NCI-H510A treated with DMSO at 0.1 percent for 48 hours (cell line): ENCODE data around the gene ENTPD5.

ENCODE experiments used
- DNase-seq: peaks from one replicate; lab custom pipeline; 2025; lab: John Stamatoyannopoulos, UW

Gene ENTPD5, protein sequence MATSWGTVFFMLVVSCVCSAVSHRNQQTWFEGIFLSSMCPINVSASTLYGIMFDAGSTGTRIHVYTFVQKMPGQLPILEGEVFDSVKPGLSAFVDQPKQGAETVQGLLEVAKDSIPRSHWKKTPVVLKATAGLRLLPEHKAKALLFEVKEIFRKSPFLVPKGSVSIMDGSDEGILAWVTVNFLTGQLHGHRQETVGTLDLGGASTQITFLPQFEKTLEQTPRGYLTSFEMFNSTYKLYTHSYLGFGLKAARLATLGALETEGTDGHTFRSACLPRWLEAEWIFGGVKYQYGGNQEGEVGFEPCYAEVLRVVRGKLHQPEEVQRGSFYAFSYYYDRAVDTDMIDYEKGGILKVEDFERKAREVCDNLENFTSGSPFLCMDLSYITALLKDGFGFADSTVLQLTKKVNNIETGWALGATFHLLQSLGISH

DNA sequence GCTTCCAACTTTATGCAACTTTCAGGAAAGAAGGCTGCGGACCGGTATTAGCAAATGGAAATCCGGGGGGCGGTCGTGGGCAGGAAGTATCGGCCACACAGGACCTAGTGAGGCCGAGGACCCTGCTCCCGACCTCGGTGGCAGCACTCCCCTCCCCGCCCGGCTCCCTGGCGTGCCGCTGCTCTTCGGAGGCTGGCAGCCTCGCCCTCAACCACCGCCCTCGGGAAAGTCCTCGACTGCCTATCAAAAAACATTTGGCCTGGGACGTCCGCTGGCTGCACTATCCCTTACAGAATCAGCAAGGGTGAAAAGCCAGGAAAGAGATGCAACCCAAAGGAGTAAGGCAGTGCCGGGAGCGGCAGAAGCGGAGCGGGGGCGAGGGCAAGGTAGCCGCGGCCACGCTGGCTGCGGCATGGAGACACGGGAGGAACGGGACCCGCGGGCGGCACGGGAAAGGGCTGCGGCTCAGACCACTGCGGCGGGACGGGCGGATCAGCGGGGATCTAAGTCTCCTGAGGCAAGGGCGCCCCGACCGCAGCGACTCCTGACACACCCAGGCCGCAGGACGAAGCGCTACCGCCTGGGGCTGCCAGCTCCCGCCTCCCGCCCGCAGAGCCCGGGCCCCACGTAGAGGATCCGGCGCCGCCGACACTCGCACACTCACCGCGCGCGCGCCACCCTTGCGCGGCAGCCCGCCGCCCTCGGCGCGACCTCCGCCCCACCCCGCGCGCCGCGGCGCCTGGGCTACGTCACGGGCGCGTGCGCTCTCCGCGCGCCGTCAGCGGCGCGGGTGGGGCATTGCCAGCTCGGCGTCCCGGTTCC lies at the start of gene ENTPD5, which contains the start of gene BBOF1:
ENTPD5 (minus strand) TSS at position 703 of the 822 bp plus-strand sequence. CDS start 31,186 bp downstream, outside the sequence.
BBOF1 (plus strand) TSS at position 764 of the 822 bp plus-strand sequence. CDS start 130 bp downstream, outside the sequence.
- peak; percentile 64 for DNase-seq

DNA sequence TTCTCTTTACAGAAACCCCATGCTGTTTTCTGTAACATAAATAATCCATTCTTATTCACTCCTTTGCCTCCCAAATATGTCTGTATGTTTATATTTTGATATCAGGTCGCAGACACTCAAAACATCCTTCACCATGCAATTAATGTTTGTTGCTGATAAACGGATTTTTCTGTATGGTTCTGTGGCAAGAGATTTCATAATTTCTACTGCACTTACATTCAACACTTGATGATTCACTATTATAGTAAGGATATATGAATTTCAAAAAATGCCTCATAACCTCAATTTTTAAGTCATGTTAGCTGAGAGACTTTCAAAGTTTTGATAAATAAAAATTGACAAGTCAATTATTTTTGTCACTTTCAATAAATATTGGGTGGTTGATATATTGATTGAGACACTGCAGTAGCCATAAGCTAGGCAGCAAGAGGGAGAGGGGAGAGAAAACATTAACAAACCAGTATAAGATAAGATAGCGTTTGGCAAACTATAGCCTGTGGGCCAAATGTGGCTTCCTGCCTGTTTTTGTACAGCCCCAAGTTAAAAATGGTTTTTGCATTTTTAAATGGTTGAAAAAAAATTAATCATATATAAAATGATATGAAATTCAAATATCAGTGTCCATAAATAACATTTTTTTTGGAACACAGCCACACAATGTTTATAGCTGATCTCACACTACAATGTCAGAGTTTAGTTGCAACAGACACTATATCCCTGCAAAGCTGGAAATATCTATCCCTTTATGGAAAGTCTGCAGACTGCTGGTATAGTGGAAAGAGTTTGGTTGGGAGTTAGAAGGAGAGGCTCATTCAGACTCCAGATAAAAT lies 46.9 kb upstream of the ENTPD5 start:
- no peak for DNase-seq

DNA sequence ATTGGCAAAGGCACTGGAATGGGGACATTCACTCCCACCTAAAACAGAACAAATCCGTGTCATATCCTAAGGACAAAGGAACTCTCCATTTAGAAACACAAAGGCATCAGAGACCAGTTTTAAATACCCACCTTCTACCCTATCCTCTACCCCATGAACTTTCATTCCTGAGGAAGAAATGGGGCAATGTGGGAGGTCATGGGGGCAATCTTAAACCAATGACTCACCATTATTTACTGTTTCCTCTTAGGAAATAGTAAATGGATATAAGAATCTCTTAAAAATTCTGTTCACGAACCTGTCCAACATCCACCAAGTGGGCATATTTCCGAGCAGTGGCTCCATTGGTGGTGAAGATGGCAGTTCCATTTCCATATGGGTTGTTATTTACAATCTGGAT lies 45.8 kb upstream of the ENTPD5 start:
- no peak for DNase-seq

DNA sequence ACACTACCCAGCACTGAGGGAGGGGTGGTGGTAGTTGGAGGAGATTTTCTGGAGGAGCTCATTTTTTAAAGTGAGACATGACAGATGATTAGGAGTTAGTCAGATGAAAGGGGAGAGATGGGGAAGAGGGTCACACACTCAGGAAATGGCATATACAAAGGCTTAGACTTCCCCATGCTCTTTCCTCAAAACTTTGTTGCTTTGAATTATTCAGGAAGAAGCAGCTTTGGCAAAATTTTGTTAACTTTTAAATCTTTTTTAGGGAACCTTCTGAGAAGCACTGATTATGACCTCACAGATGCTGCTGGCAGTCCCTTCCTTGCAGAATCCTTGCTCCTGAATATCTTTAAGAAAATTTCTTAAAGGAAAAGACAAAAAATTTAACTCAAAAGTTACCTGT lies 45.3 kb upstream of the ENTPD5 start:
- no peak for DNase-seq

DNA sequence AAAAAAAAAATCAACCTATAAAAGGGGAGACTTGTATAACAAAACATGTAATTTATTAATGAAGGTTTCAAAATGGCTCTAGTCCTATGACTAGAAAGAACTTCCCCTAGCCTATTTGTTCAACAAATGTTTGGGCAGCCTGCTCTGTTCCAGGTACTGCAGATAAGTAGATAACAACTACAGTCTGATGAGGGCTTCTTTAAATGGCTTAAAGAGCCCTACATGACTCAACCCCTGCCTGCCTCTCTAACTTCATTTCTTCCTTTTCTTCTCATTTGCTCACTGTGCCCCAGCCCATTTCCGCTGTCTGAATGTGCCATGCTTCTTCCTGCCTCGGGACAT lies 43.7 kb upstream of the ENTPD5 start:
- no peak for DNase-seq

DNA sequence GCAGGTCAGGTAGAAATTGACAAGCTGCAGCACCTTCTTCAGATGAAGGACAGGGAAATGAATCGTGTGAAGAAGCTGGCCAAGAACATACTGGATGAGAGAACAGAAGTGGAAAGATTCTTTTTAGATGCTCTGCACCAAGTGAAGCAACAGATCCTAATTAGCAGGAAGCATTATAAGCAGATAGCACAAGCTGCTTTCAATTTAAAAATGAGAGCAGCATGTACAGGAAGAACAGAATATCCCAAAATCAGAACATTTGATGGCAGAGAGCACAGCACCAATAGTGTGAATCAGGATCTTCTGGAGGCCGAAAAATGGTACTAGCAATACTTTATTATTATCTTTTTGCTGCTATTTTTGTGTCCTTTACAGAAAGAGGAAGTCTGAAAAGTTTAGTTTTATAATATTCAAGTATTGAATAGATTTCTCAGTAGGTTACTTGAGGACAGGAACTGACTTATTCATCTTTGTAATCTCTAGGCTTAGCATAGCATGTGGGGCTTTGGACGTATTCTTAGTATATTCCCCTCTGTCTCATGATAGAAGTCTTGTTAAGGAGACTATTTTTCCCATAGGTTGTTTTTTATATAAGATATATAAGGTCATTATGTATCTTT lies 30.9 kb upstream of the ENTPD5 start:
- DNase-seq: no peak

DNA sequence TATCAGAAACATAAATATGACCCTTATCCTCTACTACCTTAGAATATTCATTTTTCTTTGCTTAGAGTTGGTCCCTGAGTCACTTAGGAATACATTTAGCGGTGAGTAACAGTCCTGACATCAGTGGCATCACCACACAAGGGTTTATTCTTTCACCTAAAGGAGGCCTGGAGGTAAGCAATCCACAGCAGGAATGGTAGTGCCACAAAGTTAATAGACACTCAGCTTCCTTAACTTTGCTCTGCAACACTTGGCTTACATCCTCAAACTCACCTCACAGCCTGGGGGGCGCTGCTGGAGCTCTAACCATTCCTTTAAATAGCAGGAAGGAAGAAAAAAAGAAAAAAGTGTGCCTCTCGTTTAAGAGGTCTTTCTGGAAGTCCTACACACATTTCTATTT lies 29.2 kb upstream of the ENTPD5 start:
- DNase-seq: no peak

DNA sequence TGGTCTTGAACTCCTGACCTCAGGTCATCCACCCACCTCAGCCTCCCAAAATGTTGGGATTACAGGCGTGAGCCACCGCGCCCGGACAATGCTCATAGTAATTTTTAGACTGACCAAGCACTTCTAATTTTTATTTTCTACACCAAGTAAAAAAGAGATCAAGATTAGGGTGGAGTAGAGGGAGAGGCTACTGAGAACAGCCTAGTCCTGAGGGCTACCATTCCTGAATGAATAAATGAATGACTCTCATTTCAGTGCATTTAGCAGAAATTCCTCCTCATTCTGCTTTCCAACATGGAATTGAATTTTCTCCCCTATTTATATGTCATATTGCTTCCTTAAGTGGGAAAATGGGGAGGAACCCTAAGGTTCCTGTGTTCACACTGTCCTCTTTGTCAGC lies 26.4 kb upstream of the ENTPD5 start:
- no peak for DNase-seq

DNA sequence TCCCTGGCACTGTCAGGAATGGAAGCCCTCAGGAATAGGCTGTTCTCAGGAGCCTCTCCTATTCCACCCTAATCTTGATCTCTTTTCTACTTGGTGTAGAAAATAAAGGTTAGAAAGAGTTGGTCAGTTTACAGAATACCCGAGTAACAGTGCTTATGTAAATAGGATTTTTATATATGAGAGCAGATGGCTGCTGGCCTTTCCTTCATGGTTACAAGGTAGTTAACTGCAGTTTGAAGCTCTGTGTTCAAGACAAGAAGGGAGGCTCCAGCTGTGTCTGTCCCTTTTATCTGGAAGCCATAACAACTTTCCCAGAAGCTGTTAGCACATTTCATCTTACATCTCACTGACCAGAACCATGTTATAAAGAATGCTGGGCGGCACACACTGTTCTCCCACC lies 23.2 kb upstream of the ENTPD5 start:
- no peak for DNase-seq

DNA sequence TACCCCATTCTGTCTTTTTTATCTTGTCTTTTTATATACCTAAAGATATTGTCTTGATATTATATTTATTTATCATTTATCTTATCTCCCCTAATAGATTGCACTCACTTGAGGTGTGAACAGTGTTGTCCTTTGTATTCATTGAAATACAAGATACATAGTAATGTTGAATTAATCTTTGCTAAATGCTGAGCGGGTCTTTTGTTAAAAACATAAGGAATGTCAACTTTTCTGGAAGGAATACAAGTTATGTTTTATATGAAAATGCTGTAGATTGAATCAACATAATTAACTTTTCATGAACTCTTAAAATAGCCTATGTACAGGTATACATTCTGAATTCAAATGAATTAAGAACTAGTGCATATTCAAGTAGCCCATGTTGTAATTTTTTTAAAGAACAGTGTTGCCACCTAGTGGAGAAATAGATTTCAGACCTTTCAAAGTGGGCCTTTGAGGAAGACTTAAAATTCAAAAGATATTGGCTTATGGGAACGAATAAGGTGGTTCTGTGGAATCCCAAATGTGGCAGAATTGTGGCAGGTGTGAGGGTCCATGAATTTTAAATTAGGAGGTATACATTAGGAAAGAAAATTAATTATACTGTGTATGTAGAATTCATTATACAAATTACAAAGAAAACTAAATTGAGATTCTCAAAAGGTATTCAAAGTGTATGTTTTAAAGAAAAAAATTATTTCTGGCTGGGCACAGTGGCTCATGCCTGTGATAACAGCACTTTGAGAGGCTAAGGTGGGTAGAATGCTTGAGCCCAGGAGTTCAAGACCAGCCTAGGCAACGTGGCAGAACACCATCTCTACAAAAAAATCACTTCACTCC lies 19.2 kb upstream of the ENTPD5 start:
- peak; percentile 90 for DNase-seq

DNA sequence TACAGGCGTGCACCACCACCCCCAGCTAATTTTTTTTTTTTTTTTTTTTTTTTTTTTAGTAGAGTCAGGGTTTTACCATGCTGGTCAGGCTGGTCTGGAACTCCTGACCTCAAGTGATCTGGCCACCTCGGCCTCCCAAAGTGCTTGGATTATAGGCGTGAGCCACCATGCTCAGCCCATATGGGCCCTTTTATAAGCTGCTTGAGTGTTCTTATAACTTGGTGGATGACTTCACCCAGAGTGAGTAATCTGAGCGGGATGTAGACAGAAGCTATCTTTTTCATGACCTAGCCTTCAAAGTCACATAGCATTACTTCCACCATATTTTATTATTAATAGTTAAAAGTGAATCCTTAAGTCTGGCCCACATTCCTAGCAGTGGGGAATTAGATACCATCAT lies 16.5 kb upstream of the ENTPD5 start:
- no peak for DNase-seq

DNA sequence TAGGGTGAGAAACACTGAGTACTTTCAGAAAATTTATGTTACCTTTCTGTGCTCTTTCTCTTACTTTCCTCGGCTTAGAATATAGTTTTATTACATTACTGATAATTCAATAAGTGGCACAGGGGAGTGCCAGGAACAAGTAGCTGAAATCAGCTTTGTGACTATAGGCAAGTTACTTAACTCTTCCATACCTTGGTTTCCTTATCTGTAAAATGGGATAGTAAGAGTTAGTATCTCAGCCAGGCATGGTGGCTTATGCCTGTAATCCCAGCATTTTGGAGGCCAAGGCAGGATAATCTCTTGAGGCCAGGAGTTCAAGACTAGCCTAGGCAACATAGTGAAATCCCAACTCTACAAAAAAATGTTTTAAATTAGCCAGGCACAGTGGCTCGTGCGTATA lies 15.5 kb upstream of the ENTPD5 start:
- no peak for DNase-seq

DNA sequence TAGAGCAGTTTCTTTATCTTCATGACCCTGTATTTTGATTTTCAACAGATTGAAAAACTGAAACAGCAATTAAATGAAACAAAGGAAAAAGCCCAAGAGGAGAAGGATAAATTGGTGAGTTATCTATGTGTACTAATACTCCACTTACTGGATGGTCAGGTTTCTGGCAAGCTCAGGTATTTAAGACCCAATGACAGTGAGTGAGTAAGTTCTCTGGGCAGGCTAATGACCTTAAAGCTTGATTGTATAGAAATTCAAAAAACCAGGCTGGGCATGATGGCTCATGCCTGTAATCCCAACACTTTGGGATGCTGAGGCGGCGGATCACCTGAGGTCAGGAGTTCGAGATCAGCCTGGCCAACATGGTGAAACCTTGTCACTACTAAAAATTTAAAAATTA lies 10.0 kb upstream of the ENTPD5 start:
- DNase-seq: no peak

DNA sequence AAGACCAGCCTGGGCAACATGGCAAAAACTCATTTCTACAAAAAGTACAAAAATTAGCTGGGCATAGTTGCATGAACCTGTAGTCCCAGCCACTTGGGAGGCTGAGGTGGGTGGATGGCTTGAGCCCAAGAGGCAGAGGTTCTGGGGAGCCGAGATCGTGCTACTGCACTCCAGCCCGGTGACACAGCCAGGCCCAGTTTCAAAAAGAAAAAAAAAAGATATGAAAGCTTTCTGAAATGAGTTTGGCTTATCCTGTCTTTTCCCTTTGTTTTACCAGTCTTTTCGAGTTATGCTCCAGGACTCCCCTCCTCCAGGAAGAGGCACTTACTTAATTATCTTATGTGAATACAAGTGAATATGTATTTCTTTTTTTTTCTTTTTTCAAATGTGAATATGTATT lies 3.3 kb upstream of the ENTPD5 start:
- no peak for DNase-seq

DNA sequence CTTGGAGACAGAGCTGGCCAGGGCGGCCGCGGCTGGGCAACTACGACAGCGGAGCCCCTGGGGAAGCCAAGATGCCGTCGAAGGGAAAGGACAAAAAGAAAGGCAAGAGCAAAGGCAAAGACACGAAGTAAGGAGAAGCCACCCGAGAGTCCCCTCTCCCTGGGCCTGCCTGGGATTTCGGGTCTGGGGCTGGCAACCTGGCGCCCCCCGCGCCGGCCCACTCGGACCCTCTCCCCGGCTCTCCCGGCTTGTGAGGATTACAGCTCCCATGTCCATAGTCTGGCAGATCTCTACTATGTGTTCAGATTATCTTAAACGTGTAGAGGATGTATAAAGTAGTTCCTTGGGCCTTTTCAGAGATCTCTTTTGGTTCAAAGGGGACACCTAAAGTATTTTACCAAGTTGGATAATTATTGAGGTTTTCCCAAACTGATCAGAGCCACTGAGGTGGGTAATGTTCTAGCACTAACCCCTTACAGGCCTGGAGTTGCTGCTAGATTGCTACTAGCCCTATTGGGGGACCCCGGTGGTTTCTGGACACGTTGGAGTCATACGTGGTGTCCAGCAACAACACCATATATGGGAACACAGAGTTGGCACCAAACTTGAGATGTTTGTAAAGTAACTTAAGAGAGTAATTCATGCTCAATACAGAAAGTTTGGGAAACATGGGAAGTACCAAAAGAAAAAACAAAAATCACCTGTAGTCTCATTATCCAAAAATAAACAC lies 485 bp upstream of the ENTPD5 start:
- no peak for DNase-seq

DNA sequence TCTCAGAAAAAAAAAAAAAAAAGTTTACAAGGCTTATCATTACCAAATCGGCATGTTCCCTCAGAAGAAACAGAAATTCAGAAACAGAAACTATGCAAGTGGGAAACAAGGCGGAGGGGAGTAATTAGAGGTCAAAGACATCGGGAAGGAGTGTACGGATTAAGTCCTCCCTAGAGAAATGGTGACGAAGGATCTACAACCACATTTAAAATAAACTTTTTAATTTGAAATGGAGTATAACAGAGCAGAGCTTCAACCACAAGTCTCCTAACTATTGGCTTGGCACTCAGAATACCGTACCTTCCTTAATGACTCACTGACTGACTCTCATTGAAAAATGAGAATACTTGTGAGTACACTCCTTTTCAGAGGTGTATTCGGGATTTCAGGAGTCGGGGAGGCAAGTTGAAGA lies 908 bp downstream of the ENTPD5 start:
- peak; percentile 12 for DNase-seq

DNA sequence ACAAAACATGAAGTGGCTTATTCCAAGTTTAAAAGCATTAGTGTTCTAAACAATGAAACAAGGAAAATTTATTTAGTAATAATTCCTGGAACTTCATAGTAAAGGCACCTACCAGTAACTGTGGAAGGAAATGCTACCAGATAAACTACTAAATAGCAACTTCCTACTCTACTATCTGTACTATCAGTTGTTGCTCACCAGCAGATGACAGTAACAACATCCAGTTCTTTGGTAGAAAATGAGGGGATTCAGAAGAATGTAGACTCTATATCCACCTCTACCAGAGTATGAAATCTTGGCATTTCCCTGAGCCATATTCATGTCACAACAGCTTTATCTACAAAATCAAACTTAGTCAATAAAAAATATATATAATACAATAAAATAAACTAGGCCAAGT lies 3.1 kb downstream of the ENTPD5 start:
- no peak for DNase-seq

DNA sequence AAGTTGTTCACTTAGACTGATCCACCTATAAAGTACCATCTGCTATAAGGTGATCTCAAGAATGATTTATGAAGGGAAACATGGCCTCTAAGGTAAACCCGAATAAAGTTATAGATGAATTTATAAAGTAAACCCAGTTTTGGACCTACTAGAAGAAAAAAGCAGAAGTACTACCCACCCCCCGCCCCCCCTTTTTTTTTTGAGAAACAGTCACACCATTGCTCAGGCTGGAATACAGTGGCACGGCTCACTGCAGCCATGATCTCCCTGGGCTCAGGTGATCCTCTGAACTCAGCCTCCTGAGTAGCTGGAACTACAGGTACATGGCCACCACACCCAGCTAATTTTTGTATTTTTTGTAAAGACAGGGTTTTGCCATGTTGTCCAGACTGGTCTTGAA lies 3.9 kb downstream of the ENTPD5 start:
- no peak for DNase-seq

DNA sequence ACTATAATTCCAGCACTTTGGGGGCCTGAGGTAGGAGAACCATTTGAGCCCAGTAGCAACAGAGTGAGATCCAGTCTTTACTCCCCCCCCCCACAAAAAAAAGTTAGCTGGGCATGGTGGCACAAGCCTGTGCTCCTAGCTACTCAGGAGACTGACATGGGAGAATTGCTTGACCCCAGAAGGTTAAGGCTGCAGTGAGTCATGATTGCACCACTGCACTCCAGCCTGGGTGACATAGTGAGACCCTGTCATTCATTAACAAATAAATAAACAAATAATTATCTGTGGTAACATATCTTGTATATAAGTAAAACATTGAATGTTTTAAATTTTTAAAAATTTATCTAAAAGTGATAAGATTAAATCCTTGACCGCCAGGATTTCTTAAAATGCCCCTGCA lies 4.8 kb downstream of the ENTPD5 start:
- DNase-seq: no peak

DNA sequence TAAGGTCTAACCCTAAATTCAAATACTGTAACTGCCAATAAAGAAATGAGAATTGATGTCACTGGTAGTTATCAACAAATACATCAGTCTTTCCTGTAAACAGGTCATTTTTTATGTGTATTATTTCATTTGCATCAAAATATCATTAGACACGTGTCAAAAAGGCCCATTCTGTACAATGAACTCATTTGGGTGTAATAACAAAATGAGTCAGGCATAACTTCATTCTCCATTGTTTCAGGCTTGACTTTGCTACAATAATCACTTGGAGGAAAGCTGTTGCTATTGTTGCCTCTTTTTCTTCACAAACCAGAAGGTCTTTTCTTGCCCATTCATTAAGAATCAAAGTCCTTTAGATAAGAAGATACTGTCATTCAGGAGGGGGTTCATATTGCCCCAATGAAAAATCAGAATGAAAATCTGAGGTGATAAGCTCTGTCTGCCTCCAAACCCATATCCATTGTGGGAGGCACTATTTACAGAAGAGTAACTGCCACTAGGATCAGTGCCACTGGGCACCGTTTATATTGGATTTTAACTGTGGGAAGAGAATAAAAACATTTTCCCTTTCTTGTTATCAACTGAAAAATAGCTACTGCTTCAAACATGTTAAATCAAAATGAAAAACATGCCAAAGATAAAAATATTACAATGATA lies 10.1 kb downstream of the ENTPD5 start:
- DNase-seq: no peak
